HG03439 (cell line): ENCODE measurements around the gene ALOX12.
A peak's percentile ranks its signal among the peaks of the same experiment; 100 is the strongest.

Experiments used
- ATAC-seq: cut with Tn5 transposase; IDR thresholded peaks from one replicate; pipeline ENCODE4 v1.9.1; 2021; ENCODE audit warnings: mild to moderate bottlenecking, moderate library complexity; ENCODE audit not compliant: unreplicated experiment

Gene ALOX12

GRCh38 chr17:7001318-7001961 is 5.6 kb downstream of the ALOX12 start:
- no peak for ATAC-seq

GRCh38 chr17:7002288-7003047 is 6.6 kb downstream of the ALOX12 start:
- no peak for ATAC-seq

- ATAC-seq, result no peak
Observed at GRCh38 chr17:7003745-7004144, 7.9 kb downstream of the ALOX12 start.

GRCh38 chr17:7004398-7005253 is 8.8 kb downstream of the ALOX12 start:
- ATAC-seq, result no peak

GRCh38 chr17:7005716-7006115 is 9.9 kb downstream of the ALOX12 start:
- ATAC-seq, result no peak

GRCh38 chr17:7007143-7007542 is 11.3 kb downstream of the ALOX12 start:
- no peak for ATAC-seq

- no peak for ATAC-seq
Observed at GRCh38 chr17:7010523-7010922, 14.7 kb downstream of the ALOX12 start.

- no peak for ATAC-seq
Observed at GRCh38 chr17:7011415-7011814, 15.6 kb downstream of the ALOX12 start.

GRCh38 chr17:7011942-7012254 is 16.0 kb downstream of the ALOX12 start:
- ATAC-seq, result no peak

- ATAC-seq, result peak; percentile 79
Observed at GRCh38 chr17:7014261-7014994, 18.6 kb downstream of the ALOX12 start.

- ATAC-seq, result peak; percentile 12
Observed at GRCh38 chr17:7014995-7015958, 19.4 kb downstream of the ALOX12 start.

- no peak for ATAC-seq
Observed at GRCh38 chr17:7016418-7016817, 20.6 kb downstream of the ALOX12 start.

GRCh38 chr17:7016886-7017826 is 21.3 kb downstream of the ALOX12 start:
- ATAC-seq, result no peak

- ATAC-seq, result no peak
Observed at GRCh38 chr17:7017827-7018200, 22.0 kb downstream of the ALOX12 start.

GRCh38 chr17:7018331-7018964 is 22.6 kb downstream of the ALOX12 start:
- ATAC-seq, result no peak

- no peak for ATAC-seq
Observed at GRCh38 chr17:7019367-7019766, 23.5 kb downstream of the ALOX12 start.

GRCh38 chr17:7019839-7020519 is 24.1 kb downstream of the ALOX12 start:
- ATAC-seq, result no peak
